SK-N-SH (cell line): ENCODE results near the gene MROH2A. TPM values are rescaled to one million over a fixed set of nuclear protein-coding genes. Genes with fewer than 3 reads are reported as not detected.

Experiments
- CTCF ChIA-PET: fragments of 300-600, 350-600 bp; formaldehyde crosslinking; extraction: SDS; loops from one replicate; lab custom pipeline; 2021; lab: Yijun Ruan, JAX
- POLR2A ChIA-PET: fragments of 350-600 bp; sonication (Branson Sonifier 250); formaldehyde crosslinking; extraction: SDS; loops from one replicate; lab custom pipeline; 2020; ENCODE audit warnings: antibody characterized with exemption, inconsistent platforms; lab: Yijun Ruan, JAX
- DNase-seq: peaks from one replicate; pipeline ENCODE4 v3.0.0; 2012
- H2AFZ ChIP-seq: fragments of 200-600 bp; sonication (generic); 2 replicates; pipeline ENCODE4 v1.8.1; 2016; ENCODE audit warnings: antibody characterized with exemption, mild to moderate bottlenecking, low read depth
- H3F3A ChIP-seq: fragments of 200-600 bp; sonication (generic); replicated peaks from 2 replicates; pipeline ENCODE3; 2016; ENCODE audit warnings: antibody characterized with exemption, mild to moderate bottlenecking; ENCODE audit not compliant: insufficient read depth
- H3K27ac ChIP-seq, 2 experiments: fragments of 200-500 bp in 1 of 2; fragments of 200-600 bp in 1 of 2; sonication (Bioruptor generic) in 1 of 2; sonication (generic), shearing (Covaris generic) in 1 of 2; 2 replicates each; pipeline versions ENCODE4 v1.5.1 to v1.6.1; 2014 to 2016; ENCODE audit warnings: low read depth in 2 of 2, inconsistent platforms in 1 of 2, low read length in 1 of 2, mild to moderate bottlenecking in 1 of 2, mixed read lengths in 1 of 2
- H3K27me3 ChIP-seq: fragments of 200-600 bp; sonication (generic), shearing (Covaris generic); 2 replicates; pipeline ENCODE4 v1.6.1; 2016; ENCODE audit warnings: mixed run types; ENCODE audit not compliant: insufficient read depth
- H3K36me3 ChIP-seq, 2 experiments: fragments of 200-500 bp in 1 of 2; fragments of 200-600 bp in 1 of 2; sonication (Bioruptor generic) in 1 of 2; sonication (generic) in 1 of 2; replicated peaks in 1 of 2; 2 replicates each; pipeline versions ENCODE3 to v1.5.1; 2014 to 2016; ENCODE audit warnings: low read length in 1 of 2, mild to moderate bottlenecking in 1 of 2; ENCODE audit not compliant: insufficient read depth in 2 of 2, control insufficient read depth in 1 of 2
- H3K4me1 ChIP-seq, 2 experiments: fragments of 200-500 bp in 1 of 2; fragments of 200-600 bp in 1 of 2; sonication (Bioruptor generic) in 1 of 2; sonication (generic), shearing (Covaris generic) in 1 of 2; 2 replicates each; pipeline versions ENCODE4 v1.5.1 to v1.6.1; 2014 to 2016; ENCODE audit warnings: low read depth in 1 of 2, low read length in 1 of 2, mixed run types in 1 of 2; ENCODE audit not compliant: insufficient read depth in 2 of 2, control insufficient read depth in 1 of 2
- H3K4me2 ChIP-seq: fragments of 200-600 bp; sonication (generic), shearing (Covaris generic); 2 replicates; pipeline ENCODE4 v1.6.1; 2017; ENCODE audit warnings: mixed run types
- H3K4me3 ChIP-seq, 2 experiments: fragments of 200-500 bp in 1 of 2; fragments of 200-600 bp in 1 of 2; sonication (Bioruptor generic) in 1 of 2; sonication (generic), shearing (Covaris generic) in 1 of 2; 2 replicates each; pipeline versions ENCODE4 v1.5.1 to v1.8.1; 2014 to 2016; ENCODE audit warnings: low read depth in 2 of 2, inconsistent platforms in 1 of 2, low read length in 1 of 2, mild to moderate bottlenecking in 1 of 2, mixed read lengths in 1 of 2, moderate library complexity in 1 of 2
- H3K79me2 ChIP-seq: fragments of 200-600 bp; sonication (generic); 2 replicates; pipeline ENCODE4 v1.8.1; 2017; ENCODE audit warnings: mild to moderate bottlenecking; ENCODE audit not compliant: insufficient read depth
- H3K9ac ChIP-seq: fragments of 200-600 bp; sonication (generic); 2 replicates; pipeline ENCODE4 v1.6.1; 2017; ENCODE audit warnings: mixed run types
- H3K9me2 ChIP-seq: fragments of 200-600 bp; sonication (generic); 2 replicates; pipeline ENCODE4 v1.6.1; 2017; ENCODE audit warnings: mixed run types
- H3K9me3 ChIP-seq: fragments of 200-600 bp; sonication (generic); 2 replicates; pipeline ENCODE4 v1.6.1; 2017; ENCODE audit warnings: mixed run types, mild to moderate bottlenecking, moderate library complexity
- H4K20me1 ChIP-seq: fragments of 200-600 bp; sonication (generic); 2 replicates; pipeline ENCODE4 v1.6.1; 2017; ENCODE audit warnings: mild to moderate bottlenecking, mixed run types; ENCODE audit not compliant: insufficient read depth
- EZH2phosphoT487 ChIP-seq: fragments of 200-600 bp; sonication (generic); IDR thresholded peaks from 2 replicates; pipeline ENCODE4 v1.6.1; 2017; ENCODE audit warnings: low read depth, mixed run types, mild to moderate bottlenecking, antibody characterized with exemption, moderate library complexity, borderline replicate concordance
- FOXM1 ChIP-seq: IDR thresholded peaks from 2 replicates; pipeline ENCODE4 v1.4.0; 2012; ENCODE audit warnings: low read depth, mild to moderate bottlenecking
- MEF2A ChIP-seq: IDR thresholded peaks from 2 replicates; pipeline ENCODE4 v1.4.0; 2012; ENCODE audit warnings: low read depth, borderline replicate concordance
- MXI1 ChIP-seq: IDR thresholded peaks from 2 replicates; pipeline ENCODE4 v1.6.1; 2012; ENCODE audit warnings: mild to moderate bottlenecking, low read depth, low read length, improper control_type of control experiment
- NFIC ChIP-seq: IDR thresholded peaks from 2 replicates; pipeline ENCODE4 v1.4.0; 2012; ENCODE audit warnings: borderline replicate concordance
- RAD21 ChIP-seq: IDR thresholded peaks from 2 replicates; pipeline ENCODE4 v1.6.1; 2012; ENCODE audit warnings: mild to moderate bottlenecking, low read length
- RCOR1 ChIP-seq: fragments of 150-350 bp; IDR thresholded peaks from 2 replicates; pipeline ENCODE4 v1.6.1; 2017; ENCODE audit warnings: antibody characterized with exemption, low read length
- SIN3A ChIP-seq: IDR thresholded peaks from 2 replicates; pipeline ENCODE4 v1.6.1; 2012; ENCODE audit warnings: low read depth, mild to moderate bottlenecking, low read length, moderate library complexity, borderline replicate concordance
- SMC3 ChIP-seq: IDR thresholded peaks from 2 replicates; pipeline ENCODE4 v1.6.1; 2012; ENCODE audit warnings: low read depth, low read length, improper control_type of control experiment
- WGBS: methylation state at CpG from one replicate; pipeline ENCODE4 v1.1.6; 2017; ENCODE audit warnings: low lambda C conversion rate; 5-methylcytosine and 5-hydroxymethylcytosine counted together
- polyA plus RNA-seq, 3 experiments: library from polyadenylated mRNA; depleted of rRNA; stranded (reverse); fragments of >200 nt; gene quantifications; 2 replicates each; pipeline ENCODE4 v1.2.3, GENCODE V29; 2012
- TF ChIP-seq, protein P1 (sequence below): IDR thresholded peaks from 2 replicates; pipeline ENCODE4 v1.4.0; 2012; ENCODE audit warnings: low read depth, borderline replicate concordance
- TF ChIP-seq, protein P2 (sequence below): fragments of 150-350 bp; IDR thresholded peaks from 2 replicates; pipeline ENCODE4 v1.6.1; 2016; ENCODE audit warnings: mild to moderate bottlenecking, low read depth, low read length

The MROH2A gene
- polyA plus RNA-seq, 1 of the 3 experiments (the other 2 are of a cell fraction), result 0.02 TPM

DNA sequence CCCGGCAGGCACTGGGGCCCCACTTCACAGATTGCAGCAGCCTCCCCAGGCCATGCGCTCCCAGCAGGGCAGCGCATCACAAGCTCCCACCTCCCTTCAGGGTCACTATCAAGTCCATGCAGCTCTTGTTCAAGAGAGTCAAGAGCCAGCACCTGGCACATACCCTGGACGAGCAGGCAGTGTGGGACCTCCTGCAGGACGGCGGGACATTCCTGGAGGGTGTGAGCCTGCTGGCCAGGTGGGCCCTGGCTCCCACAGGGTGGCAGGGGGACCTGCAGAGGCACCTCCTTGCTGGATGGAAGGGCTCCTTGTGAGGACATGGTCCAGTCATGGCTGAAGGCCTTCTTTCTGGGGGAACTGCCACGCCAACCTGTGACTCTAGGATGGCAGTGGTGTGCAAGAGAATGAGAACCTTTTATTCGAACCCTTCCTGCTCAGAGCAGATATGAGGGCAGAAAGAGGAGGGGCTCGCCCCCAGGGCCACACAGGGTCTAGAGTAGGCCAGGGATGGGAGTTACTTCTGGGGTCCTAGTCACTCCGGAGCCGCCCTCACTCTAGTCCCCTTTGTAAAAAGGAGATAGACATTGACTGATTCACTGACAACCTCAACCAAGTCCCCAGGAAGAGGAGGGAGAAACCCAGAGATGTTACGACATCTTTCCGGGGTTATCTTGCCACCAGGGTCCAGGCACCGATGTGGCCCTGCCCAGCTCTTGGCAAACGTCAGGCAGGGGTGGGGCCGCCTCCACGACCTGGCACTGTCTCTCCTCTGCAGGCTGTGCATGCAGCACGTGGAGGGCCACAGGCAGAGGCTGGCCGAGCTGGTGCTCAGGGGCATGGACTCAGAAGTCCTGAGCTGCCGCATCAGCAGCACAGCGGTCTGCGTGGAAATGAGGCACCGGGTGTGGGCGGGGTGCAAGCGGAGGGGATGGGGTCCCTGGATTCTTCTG, 44.9 kb downstream of the MROH2A start:
- H3K27me3 ChIP-seq, result no peaks in the 10 kb centered on the region
- H3K9me3 ChIP-seq, result no peaks in the 10 kb centered on the region
- CTCF ChIA-PET, result no interaction called here
- H3K27ac ChIP-seq, result no peak overlapping the region
- H3K9ac ChIP-seq, result no peak overlapping the region
- no peak overlapping the region for H2AFZ ChIP-seq
- no peaks in the 10 kb centered on the region for H3K36me3 ChIP-seq
- H3K9me2 ChIP-seq, result no peaks in the 10 kb centered on the region
- H3K4me2 ChIP-seq, result no peak overlapping the region
- WGBS, result 79% methylated on average over 16 of the region's 25 CpGs
- TF ChIP-seq NFIC, result no peak
- no peak for TF ChIP-seq MXI1
- TF ChIP-seq MEF2A, result no peak
- TF ChIP-seq RAD21, result no peak
- no peak for TF ChIP-seq EZH2phosphoT487
- TF ChIP-seq FOXM1, result no peak
- TF ChIP-seq, protein P1, sequence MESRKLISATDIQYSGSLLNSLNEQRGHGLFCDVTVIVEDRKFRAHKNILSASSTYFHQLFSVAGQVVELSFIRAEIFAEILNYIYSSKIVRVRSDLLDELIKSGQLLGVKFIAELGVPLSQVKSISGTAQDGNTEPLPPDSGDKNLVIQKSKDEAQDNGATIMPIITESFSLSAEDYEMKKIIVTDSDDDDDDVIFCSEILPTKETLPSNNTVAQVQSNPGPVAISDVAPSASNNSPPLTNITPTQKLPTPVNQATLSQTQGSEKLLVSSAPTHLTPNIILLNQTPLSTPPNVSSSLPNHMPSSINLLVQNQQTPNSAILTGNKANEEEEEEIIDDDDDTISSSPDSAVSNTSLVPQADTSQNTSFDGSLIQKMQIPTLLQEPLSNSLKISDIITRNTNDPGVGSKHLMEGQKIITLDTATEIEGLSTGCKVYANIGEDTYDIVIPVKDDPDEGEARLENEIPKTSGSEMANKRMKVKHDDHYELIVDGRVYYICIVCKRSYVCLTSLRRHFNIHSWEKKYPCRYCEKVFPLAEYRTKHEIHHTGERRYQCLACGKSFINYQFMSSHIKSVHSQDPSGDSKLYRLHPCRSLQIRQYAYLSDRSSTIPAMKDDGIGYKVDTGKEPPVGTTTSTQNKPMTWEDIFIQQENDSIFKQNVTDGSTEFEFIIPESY, result no peak
- TF ChIP-seq SIN3A, result no peak
- no peak for TF ChIP-seq RCOR1
- TF ChIP-seq, protein P2, sequence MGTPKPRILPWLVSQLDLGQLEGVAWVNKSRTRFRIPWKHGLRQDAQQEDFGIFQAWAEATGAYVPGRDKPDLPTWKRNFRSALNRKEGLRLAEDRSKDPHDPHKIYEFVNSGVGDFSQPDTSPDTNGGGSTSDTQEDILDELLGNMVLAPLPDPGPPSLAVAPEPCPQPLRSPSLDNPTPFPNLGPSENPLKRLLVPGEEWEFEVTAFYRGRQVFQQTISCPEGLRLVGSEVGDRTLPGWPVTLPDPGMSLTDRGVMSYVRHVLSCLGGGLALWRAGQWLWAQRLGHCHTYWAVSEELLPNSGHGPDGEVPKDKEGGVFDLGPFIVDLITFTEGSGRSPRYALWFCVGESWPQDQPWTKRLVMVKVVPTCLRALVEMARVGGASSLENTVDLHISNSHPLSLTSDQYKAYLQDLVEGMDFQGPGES, result no peak
- H3K4me1 ChIP-seq, result no peaks in the 10 kb centered on the region
- H4K20me1 ChIP-seq, result no peaks in the 10 kb centered on the region
- POLR2A ChIA-PET, result no interaction called here
- H3F3A ChIP-seq, result no peaks in the 10 kb centered on the region
- DNase-seq, result no peak
- no peaks in the 10 kb centered on the region for H3K79me2 ChIP-seq
- H3K4me3 ChIP-seq, result no peak overlapping the region

DNA sequence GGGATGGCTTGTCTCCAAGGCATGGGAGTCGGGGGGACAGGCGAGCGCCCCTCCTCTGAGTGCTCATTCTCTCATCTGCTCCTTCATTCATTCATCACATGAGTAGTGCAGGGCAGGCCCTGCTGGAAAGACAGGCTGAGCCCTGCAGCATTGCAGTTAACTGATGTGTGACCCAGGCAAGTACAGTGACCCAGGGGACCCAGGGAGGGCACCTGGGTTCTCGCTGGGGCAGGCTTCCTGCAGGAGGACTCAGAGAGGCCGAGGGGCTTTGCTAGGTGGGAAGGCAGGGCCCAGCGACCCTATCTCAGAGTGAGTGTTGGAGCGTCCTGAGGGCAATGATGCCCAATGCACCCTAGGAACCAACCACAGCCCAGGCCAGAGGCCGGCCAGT, 45.6 kb downstream of the MROH2A start:
- no peaks in the 10 kb centered on the region for H4K20me1 ChIP-seq
- H3K27me3 ChIP-seq, result no peaks in the 10 kb centered on the region
- no peaks in the 10 kb centered on the region for H3K79me2 ChIP-seq
- H3K36me3 ChIP-seq, result no peaks in the 10 kb centered on the region
- WGBS, result 76% methylated on average over 5 of the region's 8 CpGs
- H3K9me2 ChIP-seq, result no peaks in the 10 kb centered on the region
- DNase-seq, result no peak
- H2AFZ ChIP-seq, result no peak overlapping the region
- H3K9ac ChIP-seq, result no peak overlapping the region
- no peak for TF ChIP-seq SMC3
- POLR2A ChIA-PET, result no interaction called here
- CTCF ChIA-PET, result interaction anchor here (0.9 kb wide), 1 partner anchor 9 kb away, joined by 4 read pairs; no protein-coding TSS in a partner anchor
- H3K9me3 ChIP-seq, result no peaks in the 10 kb centered on the region
- H3K27ac ChIP-seq, result no peak overlapping the region
- no peaks in the 10 kb centered on the region for H3K4me1 ChIP-seq
- H3K4me3 ChIP-seq, result no peak overlapping the region
- no peaks in the 10 kb centered on the region for H3F3A ChIP-seq
- no peak overlapping the region for H3K4me2 ChIP-seq
